ENCODE results near the gene SVIL. TPM values are rescaled to one million over a fixed set of nuclear protein-coding genes. Genes with fewer than 3 reads are reported as not detected.
A peak's percentile ranks its signal among the peaks of the same experiment; 100 is the strongest.

SVIL gene
- total RNA-seq, 1 experiment from 2014 or later: 147 TPM

DNA sequence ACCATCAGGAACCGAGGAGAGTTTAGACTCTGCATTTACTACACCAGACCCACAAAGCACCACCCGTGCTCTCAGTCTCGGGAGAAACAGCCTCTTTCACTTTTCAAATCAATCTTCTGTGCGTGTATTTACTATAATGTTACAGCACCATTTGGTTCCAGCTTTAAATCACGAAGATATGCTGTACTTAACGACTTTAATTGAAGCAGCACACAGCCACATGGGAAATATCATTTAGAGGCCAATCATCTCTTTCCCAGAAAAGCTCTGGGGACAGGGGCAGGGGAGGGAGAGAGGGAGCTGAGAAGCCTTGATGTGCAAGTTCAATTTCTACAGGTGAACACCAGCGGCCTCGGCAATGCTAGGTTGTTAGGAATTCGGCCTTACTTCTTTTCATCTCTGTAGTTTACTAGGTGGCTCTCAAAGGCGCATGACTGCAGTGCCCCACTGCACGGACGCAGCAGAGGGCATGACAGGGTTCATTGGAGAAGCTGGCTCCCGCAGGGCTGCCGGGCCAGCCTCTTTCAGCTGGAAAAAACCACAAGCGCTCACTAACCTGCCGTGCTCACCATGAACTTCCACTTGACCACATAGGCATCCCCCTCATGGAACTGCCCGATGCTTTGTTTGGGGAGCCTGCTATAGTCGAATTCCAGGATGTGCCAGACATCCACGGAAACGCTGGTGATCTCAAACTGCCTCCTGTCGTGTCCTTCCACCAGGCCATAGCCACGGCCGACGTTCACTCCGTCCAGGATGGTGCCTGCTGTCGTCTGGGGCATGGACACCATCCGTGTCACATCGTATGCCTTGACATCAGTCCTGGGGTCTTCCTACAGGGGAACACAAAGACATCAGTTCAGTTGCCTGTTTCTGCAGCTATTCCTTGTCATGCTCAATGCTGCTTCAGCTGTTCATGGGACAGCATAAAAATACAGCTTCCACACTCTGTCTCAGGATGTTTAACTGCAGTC is 154.5 kb downstream of the SVIL start:
- H3K4me1 Mint-ChIP-seq (ENCODE audit: low read depth, unreplicated experiment): no peaks in the 10 kb centered on the region
- H3K27me3 Mint-ChIP-seq (ENCODE audit: unreplicated experiment): no peaks in the 10 kb centered on the region
- no peak overlapping the region for H3K27ac Mint-ChIP-seq (ENCODE audit: unreplicated experiment)
- intact Hi-C loops (cut with micrococcal nuclease; ENCODE audit: unreplicated experiment): no loop called here
- H3K36me3 Mint-ChIP-seq (ENCODE audit: insufficient read depth, unreplicated experiment): peaks cover 68% of the 10 kb centered on the region
- no TSS peak for BruUV-seq (replicated peaks)
- no peak for DNase-seq
- H3K9me3 Mint-ChIP-seq (ENCODE audit: low read depth, unreplicated experiment): no peaks in the 10 kb centered on the region
- CTCF ChIA-PET: no interaction called here
- TF ChIP-seq, protein P1, sequence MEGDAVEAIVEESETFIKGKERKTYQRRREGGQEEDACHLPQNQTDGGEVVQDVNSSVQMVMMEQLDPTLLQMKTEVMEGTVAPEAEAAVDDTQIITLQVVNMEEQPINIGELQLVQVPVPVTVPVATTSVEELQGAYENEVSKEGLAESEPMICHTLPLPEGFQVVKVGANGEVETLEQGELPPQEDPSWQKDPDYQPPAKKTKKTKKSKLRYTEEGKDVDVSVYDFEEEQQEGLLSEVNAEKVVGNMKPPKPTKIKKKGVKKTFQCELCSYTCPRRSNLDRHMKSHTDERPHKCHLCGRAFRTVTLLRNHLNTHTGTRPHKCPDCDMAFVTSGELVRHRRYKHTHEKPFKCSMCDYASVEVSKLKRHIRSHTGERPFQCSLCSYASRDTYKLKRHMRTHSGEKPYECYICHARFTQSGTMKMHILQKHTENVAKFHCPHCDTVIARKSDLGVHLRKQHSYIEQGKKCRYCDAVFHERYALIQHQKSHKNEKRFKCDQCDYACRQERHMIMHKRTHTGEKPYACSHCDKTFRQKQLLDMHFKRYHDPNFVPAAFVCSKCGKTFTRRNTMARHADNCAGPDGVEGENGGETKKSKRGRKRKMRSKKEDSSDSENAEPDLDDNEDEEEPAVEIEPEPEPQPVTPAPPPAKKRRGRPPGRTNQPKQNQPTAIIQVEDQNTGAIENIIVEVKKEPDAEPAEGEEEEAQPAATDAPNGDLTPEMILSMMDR (IDR thresholded peaks at IDR 0.05; ENCODE audit: unreplicated experiment): no peak
- H3K4me3 Mint-ChIP-seq (ENCODE audit: low read depth, unreplicated experiment): no peak overlapping the region

DNA sequence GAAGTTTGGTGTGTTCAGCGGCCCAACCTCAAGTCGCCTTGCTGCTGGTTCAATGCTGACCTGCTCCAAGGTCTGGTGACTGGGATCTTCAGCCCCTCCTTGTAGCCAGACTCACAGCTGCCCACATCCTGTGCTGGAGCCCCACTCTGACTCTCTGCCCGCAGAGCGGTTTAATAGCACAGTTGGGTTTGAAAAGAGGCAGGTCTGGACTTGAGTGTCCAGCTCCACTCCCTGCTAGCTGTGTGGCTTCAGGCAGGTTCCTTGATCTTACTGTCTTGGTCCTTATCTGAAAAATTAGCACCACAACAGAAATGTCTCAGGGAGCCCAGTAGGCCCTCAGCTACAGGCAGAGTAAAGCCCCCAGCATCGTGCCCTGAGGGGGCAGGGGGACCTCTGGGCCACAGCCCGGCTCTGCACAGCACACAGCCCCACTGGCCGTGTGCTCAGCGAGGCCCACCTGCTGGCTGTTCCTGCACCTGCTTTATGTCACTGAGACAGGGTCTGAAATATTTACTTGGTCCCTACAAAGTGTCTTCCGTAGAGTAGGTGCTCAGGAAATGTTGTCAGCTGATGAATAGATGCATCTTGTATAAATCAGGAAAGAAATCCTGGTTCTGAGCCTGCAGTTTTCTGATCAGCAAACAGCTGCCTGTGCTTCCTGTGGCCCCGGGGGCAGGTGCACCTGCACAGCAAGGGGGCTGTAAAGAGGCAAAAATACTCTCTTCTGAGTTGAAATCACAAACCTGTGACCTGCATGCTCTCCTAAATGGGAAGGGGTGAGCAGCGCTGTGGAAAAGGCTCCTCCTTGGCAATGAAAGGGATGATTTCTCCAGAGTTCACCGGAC is 155.5 kb downstream of the SVIL start:
- Mint-ChIP-seq H3K4me1 (ENCODE audit: low read depth, unreplicated experiment) (no peaks in the 10 kb centered on the region), H3K27me3 (ENCODE audit: unreplicated experiment) (no peaks in the 10 kb centered on the region)

DNA sequence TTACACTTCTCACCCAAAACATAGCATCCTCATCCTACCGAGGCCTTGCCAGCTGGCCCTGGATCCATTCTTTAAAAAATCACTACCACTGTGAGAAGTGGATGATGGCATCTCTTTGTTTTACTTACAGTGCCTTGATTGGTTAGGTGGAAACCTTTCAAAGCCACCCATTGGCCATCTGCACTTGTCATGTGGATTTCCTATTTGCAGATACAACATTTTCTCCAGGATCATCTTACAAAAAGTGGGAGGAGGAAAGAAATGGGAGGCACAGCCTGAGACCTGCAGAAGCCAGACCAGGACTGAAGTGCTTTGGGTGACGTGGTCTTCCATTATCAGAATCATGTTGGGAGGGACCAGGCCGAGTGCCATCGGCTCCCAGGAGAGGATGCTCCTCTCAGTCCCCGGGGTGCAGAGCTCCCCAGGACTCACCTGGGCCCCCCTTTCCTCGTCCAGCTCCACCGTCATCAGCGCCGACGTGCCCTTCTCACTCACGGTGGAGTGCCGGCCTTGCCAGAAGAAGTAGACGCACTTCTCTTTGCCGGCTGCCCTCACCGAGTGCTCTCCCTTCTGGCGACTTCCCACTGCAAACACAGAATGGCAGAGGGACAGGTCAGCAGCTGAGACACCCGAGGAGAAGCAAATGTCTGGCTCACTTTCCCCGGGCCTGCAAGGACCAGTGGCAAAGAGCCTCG is 161.2 kb downstream of the SVIL start:
- no peak overlapping the region for H3K27ac Mint-ChIP-seq (ENCODE audit: unreplicated experiment)
- no peak overlapping the region for H3K4me3 Mint-ChIP-seq (ENCODE audit: low read depth, unreplicated experiment)
- intact Hi-C loops (cut with micrococcal nuclease; ENCODE audit: unreplicated experiment): no loop called here
- CTCF ChIA-PET: interaction anchor here (0.6 kb wide), 1 partner anchor 768 kb away, joined by 4 read pairs; no protein-coding TSS in a partner anchor
- no TSS peak for BruUV-seq (replicated peaks)
- peaks cover 62% of the 10 kb centered on the region for H3K36me3 Mint-ChIP-seq (ENCODE audit: insufficient read depth, unreplicated experiment)
- H3K27me3 Mint-ChIP-seq (ENCODE audit: unreplicated experiment): no peaks in the 10 kb centered on the region
- no peaks in the 10 kb centered on the region for H3K9me3 Mint-ChIP-seq (ENCODE audit: low read depth, unreplicated experiment)
- peaks cover 17% of the 10 kb centered on the region for H3K4me1 Mint-ChIP-seq (ENCODE audit: low read depth, unreplicated experiment)
- DNase-seq: no peak
- TF ChIP-seq, protein P1 (IDR thresholded peaks at IDR 0.05; ENCODE audit: unreplicated experiment): no peak

More for the DNA sequence above, 155.5 kb downstream of the SVIL start:
- no peak overlapping the region for H3K4me3 Mint-ChIP-seq (ENCODE audit: low read depth, unreplicated experiment)
- H3K36me3 Mint-ChIP-seq (ENCODE audit: insufficient read depth, unreplicated experiment): peaks cover 58% of the 10 kb centered on the region
- no peaks in the 10 kb centered on the region for H3K9me3 Mint-ChIP-seq (ENCODE audit: low read depth, unreplicated experiment)
- CTCF ChIA-PET: no interaction called here
- intact Hi-C loops (cut with micrococcal nuclease; ENCODE audit: unreplicated experiment): no loop called here
- no TSS peak for BruUV-seq (replicated peaks)
- H3K27ac Mint-ChIP-seq (ENCODE audit: unreplicated experiment): no peak overlapping the region
- DNase-seq: no peak
- TF ChIP-seq, protein P1 (IDR thresholded peaks at IDR 0.05; ENCODE audit: unreplicated experiment): no peak

DNA sequence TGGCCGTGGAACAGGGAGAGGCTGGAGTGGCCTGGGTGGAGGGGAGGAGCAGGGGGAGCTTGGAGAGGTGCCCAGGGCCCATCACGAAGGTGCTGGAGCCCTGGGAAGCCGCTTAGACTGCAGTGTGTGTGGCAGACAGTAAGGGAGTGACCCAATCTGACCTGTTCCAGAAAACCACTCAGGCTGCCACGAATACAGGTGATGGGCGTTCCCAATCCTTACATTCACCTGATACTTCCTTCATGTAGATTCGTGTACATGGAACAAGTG is 161.7 kb downstream of the SVIL start:
- no peaks in the 10 kb centered on the region for H3K27me3 Mint-ChIP-seq (ENCODE audit: unreplicated experiment)
- peak overlapping the region; percentile 3 for H3K27ac Mint-ChIP-seq (ENCODE audit: unreplicated experiment)
- H3K9me3 Mint-ChIP-seq (ENCODE audit: low read depth, unreplicated experiment): no peaks in the 10 kb centered on the region
- no peak for DNase-seq
- CTCF ChIA-PET: no interaction called here
- TF ChIP-seq, protein P1 (IDR thresholded peaks at IDR 0.05; ENCODE audit: unreplicated experiment): no peak
- H3K4me1 Mint-ChIP-seq (ENCODE audit: low read depth, unreplicated experiment): peaks cover 17% of the 10 kb centered on the region
- BruUV-seq (replicated peaks): no TSS peak
- H3K36me3 Mint-ChIP-seq (ENCODE audit: insufficient read depth, unreplicated experiment): peaks cover 58% of the 10 kb centered on the region
- intact Hi-C loops (cut with micrococcal nuclease; ENCODE audit: unreplicated experiment): no loop called here
- H3K4me3 Mint-ChIP-seq (ENCODE audit: low read depth, unreplicated experiment): no peak overlapping the region

All from Calu3 (cell line).